A549 (cell line): ENCODE results near the gene FAM72C.
"Not testable (repeated sequence)": the region's sequence is repeated elsewhere in the genome, so short reads cannot be mapped to it uniquely, and the experiment has no call there.

ENCODE experiments used
- BHLHE40 ChIP-seq: IDR thresholded peaks from 2 replicates; pipeline ENCODE4 v1.6.1; 2012; ENCODE audit warnings: low read depth, low read length, inconsistent platforms
- SREBF2 ChIP-seq: fragments of 450-650 bp; IDR thresholded peaks from 2 replicates; pipeline ENCODE4 v1.6.1; 2014; ENCODE audit warnings: mild to moderate bottlenecking, moderate library complexity
- TF ChIP-seq, protein P1 (sequence below): fragments of >200 bp; sonication (Bioruptor Twin); formaldehyde crosslinking; IDR thresholded peaks from 3 replicates; pipeline ENCODE4 v1.5.1; 2016

DNA sequence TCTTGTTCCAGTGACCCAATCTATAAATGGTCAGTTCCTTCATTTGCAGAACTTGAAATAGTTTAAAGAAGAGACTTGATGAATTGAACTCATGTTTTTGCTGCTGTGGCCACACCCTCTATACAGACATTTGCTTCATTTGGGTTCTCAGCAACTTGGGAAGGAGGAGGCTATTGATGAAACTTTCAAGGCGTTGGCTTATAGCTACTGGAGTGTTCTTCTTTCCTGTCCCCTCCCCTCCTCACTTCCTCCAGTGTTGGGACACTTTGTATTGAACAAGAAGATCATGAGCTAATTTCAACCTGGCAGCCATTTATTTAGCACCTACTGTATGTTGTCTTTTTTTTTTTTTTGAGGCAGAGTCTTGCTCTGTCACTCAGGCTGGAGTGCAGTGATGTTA lies 17.9 kb upstream of the FAM72C start:
- TF ChIP-seq, protein P1, sequence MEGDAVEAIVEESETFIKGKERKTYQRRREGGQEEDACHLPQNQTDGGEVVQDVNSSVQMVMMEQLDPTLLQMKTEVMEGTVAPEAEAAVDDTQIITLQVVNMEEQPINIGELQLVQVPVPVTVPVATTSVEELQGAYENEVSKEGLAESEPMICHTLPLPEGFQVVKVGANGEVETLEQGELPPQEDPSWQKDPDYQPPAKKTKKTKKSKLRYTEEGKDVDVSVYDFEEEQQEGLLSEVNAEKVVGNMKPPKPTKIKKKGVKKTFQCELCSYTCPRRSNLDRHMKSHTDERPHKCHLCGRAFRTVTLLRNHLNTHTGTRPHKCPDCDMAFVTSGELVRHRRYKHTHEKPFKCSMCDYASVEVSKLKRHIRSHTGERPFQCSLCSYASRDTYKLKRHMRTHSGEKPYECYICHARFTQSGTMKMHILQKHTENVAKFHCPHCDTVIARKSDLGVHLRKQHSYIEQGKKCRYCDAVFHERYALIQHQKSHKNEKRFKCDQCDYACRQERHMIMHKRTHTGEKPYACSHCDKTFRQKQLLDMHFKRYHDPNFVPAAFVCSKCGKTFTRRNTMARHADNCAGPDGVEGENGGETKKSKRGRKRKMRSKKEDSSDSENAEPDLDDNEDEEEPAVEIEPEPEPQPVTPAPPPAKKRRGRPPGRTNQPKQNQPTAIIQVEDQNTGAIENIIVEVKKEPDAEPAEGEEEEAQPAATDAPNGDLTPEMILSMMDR = not testable (repeated sequence)
- not testable (repeated sequence) for TF ChIP-seq SREBF2, BHLHE40
